Measurements from ENCODE around the gene TTLL8. TPM values are rescaled to one million over a fixed set of nuclear protein-coding genes. Genes with fewer than 3 reads are reported as not detected.

The TTLL8 gene
- total and polyA plus RNA-seq, 12 donors, result not detected

GRCh38 chr22:49999946-50000586 lies 58.0 kb downstream of the TTLL8 start:
- Histone ChIP-seq H3K27me3 (peaks cover 14% of the 10 kb centered on the region), H3K36me3 (replicated peaks in 1 of 2) (no peaks in the 10 kb centered on the region), H3K4me1 (replicated peaks in 1 of 2) (peaks cover 0 to 3% of the 10 kb centered on the region in 2 donors), H3K4me3 (peak overlapping the region in 1 of 4 donors; percentile 38), H3K9me3 (replicated peaks in 1 of 3) (no peaks in the 10 kb centered on the region), H3K27ac (no peak overlapping the region)
- no peak for TF ChIP-seq POLR2A (IDR thresholded peaks at IDR 0.05)
- TF ChIP-seq, protein P1, sequence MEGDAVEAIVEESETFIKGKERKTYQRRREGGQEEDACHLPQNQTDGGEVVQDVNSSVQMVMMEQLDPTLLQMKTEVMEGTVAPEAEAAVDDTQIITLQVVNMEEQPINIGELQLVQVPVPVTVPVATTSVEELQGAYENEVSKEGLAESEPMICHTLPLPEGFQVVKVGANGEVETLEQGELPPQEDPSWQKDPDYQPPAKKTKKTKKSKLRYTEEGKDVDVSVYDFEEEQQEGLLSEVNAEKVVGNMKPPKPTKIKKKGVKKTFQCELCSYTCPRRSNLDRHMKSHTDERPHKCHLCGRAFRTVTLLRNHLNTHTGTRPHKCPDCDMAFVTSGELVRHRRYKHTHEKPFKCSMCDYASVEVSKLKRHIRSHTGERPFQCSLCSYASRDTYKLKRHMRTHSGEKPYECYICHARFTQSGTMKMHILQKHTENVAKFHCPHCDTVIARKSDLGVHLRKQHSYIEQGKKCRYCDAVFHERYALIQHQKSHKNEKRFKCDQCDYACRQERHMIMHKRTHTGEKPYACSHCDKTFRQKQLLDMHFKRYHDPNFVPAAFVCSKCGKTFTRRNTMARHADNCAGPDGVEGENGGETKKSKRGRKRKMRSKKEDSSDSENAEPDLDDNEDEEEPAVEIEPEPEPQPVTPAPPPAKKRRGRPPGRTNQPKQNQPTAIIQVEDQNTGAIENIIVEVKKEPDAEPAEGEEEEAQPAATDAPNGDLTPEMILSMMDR (IDR thresholded peaks at IDR 0.05), result no peak
- intact Hi-C loops (cut with DNase I), result no loop called here
- WGBS, 4 donors, result 35 to 56% (median 36%) methylated on average over 14 to 41 of the region's 41 CpGs; no CpG with 5 or more reads in 1 of the 4 donors
- DNase-seq, result peak in 1 of 7 donors; percentile 17

GRCh38 chr22:49999063-49999945 lies 58.8 kb downstream of the TTLL8 start:
- intact Hi-C loops (cut with DNase I), result no loop called here
- no peak for TF ChIP-seq POLR2A (IDR thresholded peaks at IDR 0.05)
- TF ChIP-seq, protein P1 (IDR thresholded peaks at IDR 0.05), result no peak
- peak overlapping the region in 1 of 4 donors; percentile 38 for H3K4me3 ChIP-seq
- peak in 1 of 7 donors; percentile 23 for DNase-seq
- H3K9me3 ChIP-seq (replicated peaks in 1 of 3), result no peaks in the 10 kb centered on the region
- no peak overlapping the region for H3K27ac ChIP-seq
- 14 to 59% (median 33%) methylated on average over 9 to 56 of the region's 70 CpGs for WGBS, 4 donors
- peaks cover 0 to 3% of the 10 kb centered on the region in 2 donors for H3K4me1 ChIP-seq (replicated peaks in 1 of 2)
- no peaks in the 10 kb centered on the region for H3K36me3 ChIP-seq (replicated peaks in 1 of 2)
- H3K27me3 ChIP-seq, result peaks cover 14% of the 10 kb centered on the region

DNA sequence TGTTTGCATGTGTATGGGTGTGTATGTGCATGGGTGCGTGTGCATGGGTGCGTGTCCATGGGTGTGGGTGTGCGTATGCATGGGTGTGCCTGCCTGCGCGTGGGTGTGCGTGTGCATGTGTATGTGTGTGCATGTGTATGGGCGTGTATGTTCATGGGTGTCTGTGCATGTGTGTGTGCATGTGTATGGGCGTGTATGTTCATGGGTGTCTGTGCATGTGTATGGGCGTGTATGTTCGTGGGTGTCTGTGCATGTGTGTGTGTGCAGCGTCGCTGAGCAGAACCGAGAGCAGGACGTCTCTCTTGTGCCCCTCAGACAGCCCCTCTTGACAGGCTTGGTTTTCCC lies 59.4 kb downstream of the TTLL8 start:
- Histone ChIP-seq H3K9me3 (replicated peaks in 1 of 3) (no peaks in the 10 kb centered on the region), H3K4me3 (no peak overlapping the region), H3K36me3 (replicated peaks in 1 of 2) (no peaks in the 10 kb centered on the region), H3K27ac (no peak overlapping the region), H3K4me1 (replicated peaks in 1 of 2) (peaks cover 0 to 3% of the 10 kb centered on the region in 2 donors), H3K27me3 (peaks cover 14% of the 10 kb centered on the region)
- TF ChIP-seq, protein P1 (IDR thresholded peaks at IDR 0.05), result no peak
- no peak for TF ChIP-seq POLR2A (IDR thresholded peaks at IDR 0.05)
- intact Hi-C loops (cut with DNase I), result no loop called here
- 88 to 91% (median 88%) methylated on average over 9 to 14 of the region's 14 CpGs for WGBS, 4 donors
- no peak for DNase-seq

- 91 to 97% (median 92%) methylated on average over 5 to 21 of the region's 21 CpGs for WGBS, 4 donors
- DNase-seq, result peak in 1 of 7 donors; percentile 15
- intact Hi-C loops (cut with DNase I), result no loop called here
Observed at GRCh38 chr22:49997932-49998717, 60.0 kb downstream of the TTLL8 start.

More at GRCh38 chr22:49997932-49998717, 60.0 kb downstream of the TTLL8 start:
- H3K27me3 ChIP-seq, result peaks cover 14% of the 10 kb centered on the region
- no peaks in the 10 kb centered on the region for H3K9me3 ChIP-seq (replicated peaks in 1 of 3)
- H3K27ac ChIP-seq, result no peak overlapping the region
- H3K36me3 ChIP-seq (replicated peaks in 1 of 2), result no peaks in the 10 kb centered on the region
- no peak overlapping the region for H3K4me3 ChIP-seq
- H3K4me1 ChIP-seq (replicated peaks in 1 of 2), result peaks cover 0 to 6% of the 10 kb centered on the region in 2 donors
- TF ChIP-seq, protein P1 (IDR thresholded peaks at IDR 0.05), result no peak
- no peak for TF ChIP-seq POLR2A (IDR thresholded peaks at IDR 0.05)
